ENCODE results near the gene CHD2.

CHD2 gene

DNA sequence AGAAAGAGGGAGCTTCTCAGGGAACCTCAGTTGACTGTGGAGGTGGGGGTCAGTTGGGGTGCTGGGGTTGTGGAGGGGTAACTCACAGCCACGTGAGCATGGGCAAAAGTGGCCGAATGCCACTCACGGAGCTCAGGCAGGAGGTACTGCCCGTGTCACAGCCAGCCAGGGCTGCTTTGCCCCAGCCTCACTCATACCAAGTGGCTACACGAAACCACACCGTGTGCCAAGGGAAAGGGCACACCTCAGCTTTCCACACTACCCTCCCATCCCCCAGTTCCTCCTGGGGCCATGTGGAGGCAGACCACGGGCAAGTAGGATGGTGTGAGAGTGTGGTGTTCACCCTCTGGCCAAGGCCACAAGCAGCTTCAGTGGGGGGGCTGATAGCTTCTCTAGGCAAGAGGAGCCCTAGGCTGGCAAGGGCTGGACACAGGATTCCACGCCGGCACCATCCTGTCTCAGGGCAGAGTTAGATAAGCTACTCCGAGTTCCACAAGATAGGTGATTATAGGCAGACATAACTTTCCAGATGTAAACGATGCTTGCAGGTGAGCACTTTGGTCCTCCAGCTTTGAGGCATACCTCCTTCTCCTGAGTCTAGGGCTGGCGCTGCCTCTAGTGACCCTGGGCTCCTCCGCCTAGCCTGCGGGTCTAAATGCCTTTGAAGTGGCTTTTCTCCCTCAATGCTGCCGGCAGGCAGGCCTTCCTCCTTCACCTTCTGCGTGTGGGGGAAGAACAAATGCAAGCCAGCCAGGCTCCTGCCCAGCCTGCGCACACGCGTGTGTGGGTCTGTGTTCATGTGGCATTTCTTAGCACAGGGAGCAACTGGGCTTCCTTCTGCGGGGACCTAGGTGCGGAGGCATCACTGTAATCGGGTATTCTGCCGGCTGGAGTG lies 163.9 kb downstream of the CHD2 start:
- ATAC-seq, result no peak
- TF ChIP-seq GLIS3 (CRISPR knock-in tag; IDR thresholded peaks at IDR 0.05) (no peak), BACH2 (CRISPR knock-in tag; IDR thresholded peaks at IDR 0.05; ENCODE audit: borderline replicate concordance) (no peak), OSR1 (CRISPR knock-in tag; IDR thresholded peaks at IDR 0.05) (no peak), ZNF70 (CRISPR knock-in tag; IDR thresholded peaks at IDR 0.05) (no peak), ESRRG (CRISPR knock-in tag; IDR thresholded peaks at IDR 0.05) (no peak), ZNF565 (CRISPR knock-in tag; conservative IDR thresholded peaks at IDR 0.05; ENCODE audit: low read depth) (no peak), SNAI2 (CRISPR knock-in tag; IDR thresholded peaks at IDR 0.05) (no peak), ISL1 (CRISPR knock-in tag; IDR thresholded peaks at IDR 0.05) (no peak), ZFP3 (CRISPR knock-in tag; IDR thresholded peaks at IDR 0.05) (no peak), ZNF8 (CRISPR knock-in tag; IDR thresholded peaks at IDR 0.05) (no peak), ZC3H10 (CRISPR knock-in tag; IDR thresholded peaks at IDR 0.05) (no peak), RARB (CRISPR knock-in tag; IDR thresholded peaks at IDR 0.05) (no peak), TCF4 (CRISPR knock-in tag; IDR thresholded peaks at IDR 0.05; ENCODE audit: borderline replicate concordance) (no peak), ARNTL (CRISPR knock-in tag; IDR thresholded peaks at IDR 0.05; ENCODE audit: borderline replicate concordance, low read depth) (no peak), CREB5 (CRISPR knock-in tag; IDR thresholded peaks at IDR 0.05; ENCODE audit: low read depth) (no peak)
- TF ChIP-seq, protein P1, sequence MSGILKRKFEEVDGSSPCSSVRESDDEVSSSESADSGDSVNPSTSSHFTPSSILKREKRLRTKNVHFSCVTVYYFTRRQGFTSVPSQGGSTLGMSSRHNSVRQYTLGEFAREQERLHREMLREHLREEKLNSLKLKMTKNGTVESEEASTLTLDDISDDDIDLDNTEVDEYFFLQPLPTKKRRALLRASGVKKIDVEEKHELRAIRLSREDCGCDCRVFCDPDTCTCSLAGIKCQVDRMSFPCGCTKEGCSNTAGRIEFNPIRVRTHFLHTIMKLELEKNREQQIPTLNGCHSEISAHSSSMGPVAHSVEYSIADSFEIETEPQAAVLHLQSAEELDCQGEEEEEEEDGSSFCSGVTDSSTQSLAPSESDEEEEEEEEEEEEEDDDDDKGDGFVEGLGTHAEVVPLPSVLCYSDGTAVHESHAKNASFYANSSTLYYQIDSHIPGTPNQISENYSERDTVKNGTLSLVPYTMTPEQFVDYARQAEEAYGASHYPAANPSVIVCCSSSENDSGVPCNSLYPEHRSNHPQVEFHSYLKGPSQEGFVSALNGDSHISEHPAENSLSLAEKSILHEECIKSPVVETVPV (CRISPR knock-in tag; IDR thresholded peaks at IDR 0.05), result no peak
- TF ChIP-seq, protein P2, sequence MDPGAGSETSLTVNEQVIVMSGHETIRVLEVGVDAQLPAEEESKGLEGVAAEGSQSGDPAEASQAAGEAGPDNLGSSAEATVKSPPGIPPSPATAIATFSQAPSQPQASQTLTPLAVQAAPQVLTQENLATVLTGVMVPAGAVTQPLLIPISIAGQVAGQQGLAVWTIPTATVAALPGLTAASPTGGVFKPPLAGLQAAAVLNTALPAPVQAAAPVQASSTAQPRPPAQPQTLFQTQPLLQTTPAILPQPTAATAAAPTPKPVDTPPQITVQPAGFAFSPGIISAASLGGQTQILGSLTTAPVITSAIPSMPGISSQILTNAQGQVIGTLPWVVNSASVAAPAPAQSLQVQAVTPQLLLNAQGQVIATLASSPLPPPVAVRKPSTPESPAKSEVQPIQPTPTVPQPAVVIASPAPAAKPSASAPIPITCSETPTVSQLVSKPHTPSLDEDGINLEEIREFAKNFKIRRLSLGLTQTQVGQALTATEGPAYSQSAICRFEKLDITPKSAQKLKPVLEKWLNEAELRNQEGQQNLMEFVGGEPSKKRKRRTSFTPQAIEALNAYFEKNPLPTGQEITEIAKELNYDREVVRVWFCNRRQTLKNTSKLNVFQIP (CRISPR knock-in tag; IDR thresholded peaks at IDR 0.05; ENCODE audit: borderline replicate concordance, low read depth), result no peak

- TF ChIP-seq RARB (CRISPR knock-in tag; IDR thresholded peaks at IDR 0.05) (no peak), CREB5 (CRISPR knock-in tag; IDR thresholded peaks at IDR 0.05; ENCODE audit: low read depth) (no peak), ARNTL (CRISPR knock-in tag; IDR thresholded peaks at IDR 0.05; ENCODE audit: borderline replicate concordance, low read depth) (no peak), OSR1 (CRISPR knock-in tag; IDR thresholded peaks at IDR 0.05) (no peak), ZNF565 (CRISPR knock-in tag; conservative IDR thresholded peaks at IDR 0.05; ENCODE audit: low read depth) (no peak), ZNF8 (CRISPR knock-in tag; IDR thresholded peaks at IDR 0.05) (no peak), CSDC2 (CRISPR knock-in tag; IDR thresholded peaks at IDR 0.05) (no peak), ZC3H10 (CRISPR knock-in tag; IDR thresholded peaks at IDR 0.05) (no peak), ZFP30 (CRISPR knock-in tag; IDR thresholded peaks at IDR 0.05) (no peak)
- TF ChIP-seq, protein P3, sequence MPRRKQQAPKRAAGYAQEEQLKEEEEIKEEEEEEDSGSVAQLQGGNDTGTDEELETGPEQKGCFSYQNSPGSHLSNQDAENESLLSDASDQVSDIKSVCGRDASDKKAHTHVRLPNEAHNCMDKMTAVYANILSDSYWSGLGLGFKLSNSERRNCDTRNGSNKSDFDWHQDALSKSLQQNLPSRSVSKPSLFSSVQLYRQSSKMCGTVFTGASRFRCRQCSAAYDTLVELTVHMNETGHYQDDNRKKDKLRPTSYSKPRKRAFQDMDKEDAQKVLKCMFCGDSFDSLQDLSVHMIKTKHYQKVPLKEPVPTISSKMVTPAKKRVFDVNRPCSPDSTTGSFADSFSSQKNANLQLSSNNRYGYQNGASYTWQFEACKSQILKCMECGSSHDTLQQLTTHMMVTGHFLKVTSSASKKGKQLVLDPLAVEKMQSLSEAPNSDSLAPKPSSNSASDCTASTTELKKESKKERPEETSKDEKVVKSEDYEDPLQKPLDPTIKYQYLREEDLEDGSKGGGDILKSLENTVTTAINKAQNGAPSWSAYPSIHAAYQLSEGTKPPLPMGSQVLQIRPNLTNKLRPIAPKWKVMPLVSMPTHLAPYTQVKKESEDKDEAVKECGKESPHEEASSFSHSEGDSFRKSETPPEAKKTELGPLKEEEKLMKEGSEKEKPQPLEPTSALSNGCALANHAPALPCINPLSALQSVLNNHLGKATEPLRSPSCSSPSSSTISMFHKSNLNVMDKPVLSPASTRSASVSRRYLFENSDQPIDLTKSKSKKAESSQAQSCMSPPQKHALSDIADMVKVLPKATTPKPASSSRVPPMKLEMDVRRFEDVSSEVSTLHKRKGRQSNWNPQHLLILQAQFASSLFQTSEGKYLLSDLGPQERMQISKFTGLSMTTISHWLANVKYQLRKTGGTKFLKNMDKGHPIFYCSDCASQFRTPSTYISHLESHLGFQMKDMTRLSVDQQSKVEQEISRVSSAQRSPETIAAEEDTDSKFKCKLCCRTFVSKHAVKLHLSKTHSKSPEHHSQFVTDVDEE (CRISPR knock-in tag; IDR thresholded peaks at IDR 0.05), result no peak
- ATAC-seq, result no peak
Measured at GRCh38 chr15:93065641-93066045, 165.5 kb downstream of the CHD2 start.

DNA sequence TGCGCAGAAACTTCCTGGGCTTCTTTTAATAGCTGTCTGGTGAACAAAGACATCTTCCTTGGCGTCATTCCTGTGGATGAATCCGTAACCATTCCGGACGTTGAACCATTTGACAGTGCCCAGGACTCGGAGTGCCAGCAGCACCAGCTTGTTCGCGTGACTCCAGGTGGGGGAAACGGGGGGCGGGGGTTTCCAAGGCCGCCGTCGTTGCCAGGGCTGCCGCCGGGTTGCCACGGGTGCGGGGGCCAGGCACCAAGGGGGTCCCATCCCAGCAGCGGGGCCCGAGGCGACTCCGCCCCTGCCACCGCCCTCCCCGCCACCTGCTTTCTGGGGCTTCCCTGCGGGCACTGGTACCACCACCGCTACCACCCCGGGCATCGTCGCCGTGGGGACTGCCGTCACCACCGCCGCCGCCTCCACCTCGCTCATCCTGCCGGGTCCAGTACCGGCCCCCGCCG lies 166.1 kb downstream of the CHD2 start:
- ATAC-seq, result no peak
- TF ChIP-seq ZNF8 (CRISPR knock-in tag; IDR thresholded peaks at IDR 0.05), result no peak
- TF ChIP-seq, protein P1 (CRISPR knock-in tag; IDR thresholded peaks at IDR 0.05), result no peak
- no peak for TF ChIP-seq SNAI2 (CRISPR knock-in tag; IDR thresholded peaks at IDR 0.05)
- TF ChIP-seq TCF4 (CRISPR knock-in tag; IDR thresholded peaks at IDR 0.05; ENCODE audit: borderline replicate concordance), result no peak
- no peak for TF ChIP-seq BACH2 (CRISPR knock-in tag; IDR thresholded peaks at IDR 0.05; ENCODE audit: borderline replicate concordance)
- TF ChIP-seq, protein P3 (CRISPR knock-in tag; IDR thresholded peaks at IDR 0.05), result no peak
- TF ChIP-seq ZNF70 (CRISPR knock-in tag; IDR thresholded peaks at IDR 0.05), result no peak
- no peak for TF ChIP-seq CSDC2 (CRISPR knock-in tag; IDR thresholded peaks at IDR 0.05)
- TF ChIP-seq PPARA (CRISPR knock-in tag; IDR thresholded peaks at IDR 0.05; ENCODE audit: borderline replicate concordance), result no peak
- TF ChIP-seq RARB (CRISPR knock-in tag; IDR thresholded peaks at IDR 0.05), result no peak
